GM12874 (cell line): ENCODE data around the gene FOXP1.

Experiments used
- CTCF ChIP-seq: IDR thresholded peaks from 2 replicates; pipeline ENCODE4 v1.5.1; 2011; ENCODE audit warnings: low read depth, mild to moderate bottlenecking, control low read depth, low read length, moderate library complexity; ENCODE audit not compliant: insufficient read depth

The FOXP1 gene

GRCh38 chr3:71348831-71349230 lies 234.7 kb downstream of the FOXP1 start:
- no peak for TF ChIP-seq CTCF

- no peak for TF ChIP-seq CTCF
These were observed 235.4 kb downstream of the FOXP1 start for GRCh38 chr3:71348001-71348632.

- TF ChIP-seq CTCF, result no peak
These were observed 237.5 kb downstream of the FOXP1 start for GRCh38 chr3:71346061-71346460.

GRCh38 chr3:71345429-71346040 lies 238.0 kb downstream of the FOXP1 start:
- no peak for TF ChIP-seq CTCF

GRCh38 chr3:71341721-71342120 lies 241.8 kb downstream of the FOXP1 start:
- no peak for TF ChIP-seq CTCF

- no peak for TF ChIP-seq CTCF
These were observed 244.5 kb downstream of the FOXP1 start for GRCh38 chr3:71339049-71339448.

GRCh38 chr3:71332813-71333212 lies 250.7 kb downstream of the FOXP1 start:
- TF ChIP-seq CTCF, result no peak
